KMS-11 (cell line): Measurements from ENCODE around the gene CNNM4.

Experiments used
- H2AFZ ChIP-seq: fragments of 200-600 bp; sonication (generic); 2 replicates; pipeline ENCODE4 v1.6.1; 2016; ENCODE audit warnings: antibody characterized with exemption, mixed run types, low read depth
- H3K27ac ChIP-seq: fragments of 200-600 bp; sonication (generic); 2 replicates; pipeline ENCODE4 v1.6.1; 2016; ENCODE audit warnings: mild to moderate bottlenecking, mixed run types
- H3K27me3 ChIP-seq: fragments of 200-600 bp; sonication (generic); 2 replicates; pipeline ENCODE4 v1.6.1; 2017; ENCODE audit warnings: mild to moderate bottlenecking, low read depth, mixed run types, moderate library complexity; ENCODE audit not compliant: insufficient read depth
- H3K36me3 ChIP-seq: fragments of 200-600 bp; sonication (generic); 2 replicates; pipeline ENCODE4 v1.6.1; 2017; ENCODE audit warnings: mild to moderate bottlenecking, mixed run types; ENCODE audit not compliant: insufficient read depth
- H3K4me1 ChIP-seq: fragments of 200-600 bp; sonication (generic); 2 replicates; pipeline ENCODE4 v1.6.1; 2016; ENCODE audit warnings: mild to moderate bottlenecking, low read depth, mixed run types; ENCODE audit not compliant: poor library complexity, severe bottlenecking
- H3K4me2 ChIP-seq: fragments of 200-600 bp; sonication (generic); 2 replicates; pipeline ENCODE4 v1.7.0; 2016; ENCODE audit warnings: mild to moderate bottlenecking, mixed run types
- H3K4me3 ChIP-seq: fragments of 200-600 bp; sonication (generic); IDR thresholded peaks from 2 replicates; pipeline ENCODE4 v1.6.1; 2017; ENCODE audit warnings: low read depth, low read length, mixed read lengths; ENCODE audit not compliant: insufficient read depth
- H3K79me2 ChIP-seq: fragments of 200-600 bp; sonication (generic); 2 replicates; pipeline ENCODE4 v1.6.1; 2016; ENCODE audit warnings: low read depth, mixed run types; ENCODE audit not compliant: insufficient read depth
- H3K9ac ChIP-seq: fragments of 200-600 bp; sonication (generic); 2 replicates; pipeline ENCODE4 v1.6.1; 2016; ENCODE audit warnings: mild to moderate bottlenecking, mixed run types
- H4K20me1 ChIP-seq: fragments of 200-600 bp; sonication (generic); 2 replicates; pipeline ENCODE4 v1.6.1; 2016; ENCODE audit warnings: mild to moderate bottlenecking, mixed run types; ENCODE audit not compliant: insufficient read depth
- CTCF ChIP-seq: fragments of 200-600 bp; sonication (generic); conservative IDR thresholded peaks from 2 replicates; pipeline ENCODE4 v1.6.1; 2017; ENCODE audit warnings: low read depth, mild to moderate bottlenecking, antibody characterized with exemption, low read length, moderate library complexity, mixed read lengths

Gene CNNM4

DNA sequence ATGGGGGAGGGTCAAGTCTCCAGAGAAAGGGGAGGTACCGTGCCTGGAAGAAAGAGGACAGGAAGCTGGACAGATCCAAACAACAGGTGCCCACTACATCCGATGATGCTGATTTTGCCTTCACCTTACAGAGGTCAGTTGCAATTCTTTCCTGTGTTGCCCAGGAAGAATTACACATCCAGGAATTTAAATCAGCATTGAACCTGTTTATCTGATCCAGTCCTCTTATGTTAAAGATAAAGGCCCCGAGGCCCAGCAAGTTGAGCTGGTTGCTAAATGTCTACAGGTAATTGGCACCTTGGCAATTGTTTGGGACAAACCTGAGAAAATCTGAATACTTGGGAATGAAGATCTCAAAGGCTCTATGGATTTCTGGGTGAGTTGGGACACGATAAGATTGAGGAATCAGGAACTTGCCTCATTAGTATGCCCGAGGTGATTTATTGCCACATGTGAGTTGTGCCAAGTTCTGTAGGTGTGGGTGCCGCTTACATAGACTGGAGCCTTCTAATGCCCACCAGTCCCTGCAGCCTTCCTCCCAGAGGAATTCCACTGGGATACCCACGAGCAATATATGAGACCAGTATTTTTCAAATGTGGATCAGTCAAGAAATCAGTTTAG is 6.9 kb upstream of the CNNM4 start:
- Histone ChIP-seq H2AFZ (no peak overlapping the region), H3K4me3 (no peak overlapping the region), H3K27ac (no peak overlapping the region), H3K4me1 (no peaks in the 10 kb centered on the region), H3K9ac (no peak overlapping the region), H3K4me2 (no peak overlapping the region), H4K20me1 (no peaks in the 10 kb centered on the region), H3K79me2 (no peaks in the 10 kb centered on the region), H3K36me3 (no peaks in the 10 kb centered on the region), H3K27me3 (no peaks in the 10 kb centered on the region)
- no peak for TF ChIP-seq CTCF

GRCh38 chr2:96754317-96754716 is 6.4 kb upstream of the CNNM4 start:
- Histone ChIP-seq H3K27me3 (no peaks in the 10 kb centered on the region), H4K20me1 (no peaks in the 10 kb centered on the region), H3K4me3 (no peak overlapping the region), H3K36me3 (no peaks in the 10 kb centered on the region), H3K9ac (no peak overlapping the region), H3K79me2 (no peaks in the 10 kb centered on the region), H2AFZ (no peak overlapping the region), H3K4me1 (no peaks in the 10 kb centered on the region), H3K4me2 (no peak overlapping the region), H3K27ac (no peak overlapping the region)
- no peak for TF ChIP-seq CTCF

DNA sequence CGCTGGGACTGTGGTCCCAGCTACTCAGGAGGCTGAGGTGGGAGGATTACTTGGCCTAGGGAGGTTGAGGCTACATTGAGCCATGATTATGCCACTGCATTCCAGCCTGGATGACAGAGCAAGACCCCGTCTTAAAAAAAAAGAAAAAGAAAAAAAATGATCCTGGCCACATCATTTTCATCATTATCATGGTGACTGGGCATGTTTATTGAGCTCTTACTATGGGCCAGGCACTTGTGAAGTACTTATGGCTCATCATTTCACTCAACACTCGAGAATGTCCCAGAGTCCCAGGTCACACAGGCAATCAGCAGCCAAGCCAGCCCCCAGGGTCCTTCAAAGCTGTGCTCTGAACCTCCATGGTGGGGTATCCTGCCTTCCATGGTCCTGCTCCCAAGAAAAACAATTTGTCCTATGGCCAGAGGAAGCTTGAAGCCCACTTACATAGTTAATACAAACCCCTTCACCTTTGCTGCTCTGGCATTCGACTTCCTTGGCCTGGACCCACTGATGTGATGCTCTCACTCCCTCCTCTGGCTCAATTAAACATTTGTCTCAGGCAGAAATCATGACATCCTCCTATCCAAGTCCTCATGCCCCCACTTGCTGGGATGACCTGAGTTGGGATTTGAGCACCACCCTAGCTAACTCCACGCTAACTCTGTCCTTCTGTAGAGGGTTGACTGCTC is 3.8 kb upstream of the CNNM4 start:
- Histone ChIP-seq H3K27me3 (no peaks in the 10 kb centered on the region), H4K20me1 (no peaks in the 10 kb centered on the region), H3K4me3 (no peak overlapping the region), H3K36me3 (no peaks in the 10 kb centered on the region), H3K4me1 (peaks cover 9% of the 10 kb centered on the region), H3K27ac (no peak overlapping the region), H3K4me2 (no peak overlapping the region), H2AFZ (no peak overlapping the region), H3K79me2 (peaks cover 10% of the 10 kb centered on the region), H3K9ac (no peak overlapping the region)
- no peak for TF ChIP-seq CTCF

- TF ChIP-seq CTCF, result no peak
- peaks cover 15% of the 10 kb centered on the region for H3K79me2 ChIP-seq
- H4K20me1 ChIP-seq, result no peaks in the 10 kb centered on the region
- peaks cover 9% of the 10 kb centered on the region for H3K4me1 ChIP-seq
- no peak overlapping the region for H3K27ac ChIP-seq
- H3K9ac ChIP-seq, result no peak overlapping the region
- no peak overlapping the region for H3K4me2 ChIP-seq
- H3K4me3 ChIP-seq, result no peak overlapping the region
- H3K27me3 ChIP-seq, result no peaks in the 10 kb centered on the region
- H2AFZ ChIP-seq, result no peak overlapping the region
- no peaks in the 10 kb centered on the region for H3K36me3 ChIP-seq
Measured at GRCh38 chr2:96757477-96757860, 3.2 kb upstream of the CNNM4 start.
